HFFc6 (cell line): ENCODE data around the gene FAM131B. TPM values are rescaled to one million over a fixed set of nuclear protein-coding genes. Genes with fewer than 3 reads are reported as not detected.

ENCODE experiments used
- DNase-seq: peaks from one replicate; pipeline ENCODE4 v3.0.0-alpha.2; 2018
- H3K27ac Mint-ChIP-seq: 2 replicates; pipeline ENCODE4 v1.8.0; 2020; ENCODE audit warnings: mild to moderate bottlenecking, mixed read lengths
- H3K27me3 Mint-ChIP-seq: 2 replicates; pipeline ENCODE4 v1.8.0; 2021; ENCODE audit warnings: mild to moderate bottlenecking, moderate library complexity, mixed read lengths; ENCODE audit not compliant: insufficient read depth
- H3K36me3 Mint-ChIP-seq: 2 replicates; pipeline ENCODE4 v1.8.0; 2021; ENCODE audit warnings: low read depth, mixed read lengths
- H3K4me1 Mint-ChIP-seq: 2 replicates; pipeline ENCODE4 v1.8.0; 2020; ENCODE audit warnings: low read depth, mixed read lengths
- H3K4me3 Mint-ChIP-seq: 2 replicates; pipeline ENCODE4 v1.8.0; 2020; ENCODE audit warnings: mild to moderate bottlenecking, moderate library complexity, mixed read lengths
- H3K9me3 Mint-ChIP-seq: 2 replicates; pipeline ENCODE4 v1.8.0; 2020; ENCODE audit warnings: mild to moderate bottlenecking, mixed read lengths
- CTCF ChIP-seq: fragments of 200-600 bp; sonication (generic); IDR thresholded peaks from 2 replicates; pipeline ENCODE4 v1.5.0; 2021; ENCODE audit warnings: antibody characterized with exemption, mild to moderate bottlenecking
- total RNA-seq, 6 experiments: library from RNA; stranded (reverse); fragmentation: NEBNext Ultra II Directional; extraction: Animal tissue kit (Norgen Biotek cat#: 25700); gene quantifications; 2 replicates in 1 of 6; 3 replicates in 5 of 6; pipeline ENCODE4 v1.2.3, GENCODE V29; 2021

FAM131B gene
- total RNA-seq, 6 experiments from 2014 or later, result 0.70 to 1.3 (median 0.98) TPM

DNA sequence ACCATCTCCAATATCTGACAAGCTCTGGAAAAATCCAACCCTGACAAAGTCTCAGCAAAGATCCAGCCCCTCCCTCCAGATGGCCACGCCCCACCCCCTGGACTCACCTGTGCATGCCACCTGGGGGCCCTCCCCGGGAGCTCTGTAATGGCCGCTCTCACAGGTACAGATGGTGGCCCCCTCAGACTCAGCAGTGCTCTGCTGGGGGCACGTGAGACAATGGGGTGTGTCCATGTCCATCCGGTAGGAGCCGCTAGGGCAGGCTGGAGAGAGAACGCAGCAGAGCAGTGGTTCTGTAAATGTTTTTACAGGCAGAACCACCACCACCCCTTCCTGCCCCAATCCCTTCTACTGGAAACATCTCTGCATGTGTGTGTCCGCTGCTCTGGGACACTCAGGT is 36.6 kb upstream of the FAM131B start:
- Mint-ChIP-seq H3K27ac (no peak overlapping the region), H3K27me3 (peaks cover 27% of the 10 kb centered on the region), H3K4me3 (no peak overlapping the region), H3K4me1 (peaks cover 12% of the 10 kb centered on the region), H3K36me3 (no peaks in the 10 kb centered on the region), H3K9me3 (no peaks in the 10 kb centered on the region)
- DNase-seq, result no peak
- TF ChIP-seq CTCF, result no peak

DNA sequence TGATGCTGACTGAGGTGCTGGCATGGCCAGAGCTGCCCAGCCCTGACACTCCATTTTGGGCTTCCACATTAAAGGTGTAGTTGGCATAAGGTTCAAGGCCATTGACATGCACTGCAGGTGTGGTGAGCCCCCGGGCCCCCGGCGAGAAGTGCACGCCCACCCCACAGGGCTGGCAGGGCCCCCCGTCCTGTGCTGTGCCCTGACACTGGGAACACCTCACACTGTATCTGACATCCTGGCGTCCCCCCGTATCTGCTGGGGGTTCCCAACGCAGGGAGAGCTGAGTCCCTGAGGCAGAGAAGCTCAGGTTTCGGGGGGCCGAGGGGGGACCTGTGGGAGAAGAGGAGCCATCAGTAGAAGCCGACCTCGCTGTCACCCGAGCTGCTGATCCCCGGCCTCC is 36.1 kb upstream of the FAM131B start:
- H3K4me3 Mint-ChIP-seq, result no peak overlapping the region
- no peak for DNase-seq
- peaks cover 29% of the 10 kb centered on the region for H3K27me3 Mint-ChIP-seq
- peaks cover 4% of the 10 kb centered on the region; the same call in 1 of the 2 replicates for H3K9me3 Mint-ChIP-seq
- no peak for TF ChIP-seq CTCF
- H3K36me3 Mint-ChIP-seq, result no peaks in the 10 kb centered on the region
- peaks cover 12% of the 10 kb centered on the region for H3K4me1 Mint-ChIP-seq
- H3K27ac Mint-ChIP-seq, result no peak overlapping the region

DNA sequence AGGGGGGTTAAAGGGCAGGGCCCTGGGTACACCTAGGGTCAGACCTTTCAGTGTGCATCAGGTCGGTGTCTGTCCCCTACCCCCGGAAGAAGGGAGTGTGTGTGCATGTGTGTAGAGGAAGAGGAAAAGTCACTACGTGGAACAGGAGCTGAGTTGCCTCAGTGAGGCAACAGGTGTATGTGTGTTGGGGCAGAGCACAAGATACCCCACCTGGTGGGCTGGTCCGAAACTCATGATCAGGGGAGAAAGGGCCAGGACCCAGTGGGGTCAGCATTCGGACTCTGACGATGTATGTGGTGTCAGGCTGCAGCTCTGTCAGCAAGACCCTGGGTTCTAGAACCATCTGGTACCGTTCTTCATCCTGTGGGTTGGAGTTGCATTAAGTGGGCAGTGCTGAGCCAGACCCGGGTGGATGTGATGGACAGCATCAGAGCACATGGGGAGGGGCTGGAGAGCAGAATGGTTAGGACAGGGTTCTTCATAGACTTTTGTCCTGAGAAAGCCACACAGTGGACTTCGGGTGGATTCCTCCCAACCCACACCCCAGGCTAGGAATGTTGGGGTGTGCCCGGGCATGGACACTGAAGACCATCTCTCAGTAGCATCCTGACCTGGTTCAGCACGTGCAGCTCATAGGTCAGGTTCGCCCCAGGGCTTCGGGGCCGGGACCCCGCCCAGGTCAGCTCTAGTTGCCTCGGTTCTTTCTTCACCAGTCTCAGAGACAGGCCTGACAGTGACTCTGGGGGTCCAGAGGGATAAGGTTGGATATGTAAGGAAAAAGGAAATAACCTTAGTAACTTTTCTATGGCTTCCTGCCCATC is 35.4 kb upstream of the FAM131B start:
- Mint-ChIP-seq H3K4me3 (no peak overlapping the region; the same call in 1 of the 2 replicates), H3K36me3 (peaks cover 3% of the 10 kb centered on the region; the same call in 1 of the 2 replicates), H3K4me1 (peaks cover 18% of the 10 kb centered on the region), H3K27ac (no peak overlapping the region), H3K9me3 (peaks cover 5% of the 10 kb centered on the region; the same call in 1 of the 2 replicates), H3K27me3 (peaks cover 29% of the 10 kb centered on the region)
- TF ChIP-seq CTCF, result no peak
- no peak for DNase-seq

- peaks cover 13% of the 10 kb centered on the region for H3K36me3 Mint-ChIP-seq
- no peak overlapping the region; the same call in 1 of the 2 replicates for H3K4me3 Mint-ChIP-seq
- no peak for TF ChIP-seq CTCF
- peaks cover 5% of the 10 kb centered on the region; the same call in 1 of the 2 replicates for H3K9me3 Mint-ChIP-seq
- no peak for DNase-seq
- H3K27me3 Mint-ChIP-seq, result peaks cover 31% of the 10 kb centered on the region
- H3K27ac Mint-ChIP-seq, result no peak overlapping the region; the same call in 1 of the 2 replicates
- peaks cover 28% of the 10 kb centered on the region for H3K4me1 Mint-ChIP-seq
Observed at GRCh38 chr7:143396625-143397556, 34.4 kb upstream of the FAM131B start.

DNA sequence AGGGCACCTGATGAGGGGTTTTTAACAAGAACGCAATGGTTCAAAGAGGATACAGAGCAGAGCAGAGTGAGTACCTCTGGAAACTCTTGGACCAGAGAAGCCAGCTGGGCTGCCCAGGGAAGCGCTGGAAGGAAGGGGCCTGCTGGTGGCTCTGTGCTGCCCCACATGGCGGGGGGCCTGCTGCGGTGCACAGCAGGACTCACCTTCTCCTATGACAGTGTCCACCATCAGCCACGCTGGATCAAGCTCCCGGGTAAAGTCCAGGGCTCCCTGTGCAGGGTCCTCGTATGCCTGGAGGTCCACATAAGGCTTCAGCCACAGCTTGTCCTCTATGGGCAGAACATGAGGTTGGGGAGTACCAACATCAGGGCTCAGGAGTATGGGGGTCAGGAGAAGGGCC is 33.7 kb upstream of the FAM131B start:
- Mint-ChIP-seq H3K9me3 (peaks cover 5% of the 10 kb centered on the region; the same call in 1 of the 2 replicates), H3K27me3 (peaks cover 27% of the 10 kb centered on the region), H3K36me3 (peaks cover 14% of the 10 kb centered on the region), H3K27ac (0 out of 2 replicates have a peak overlapping the region, but pooled peaks have one; percentile 18), H3K4me1 (peaks cover 35% of the 10 kb centered on the region), H3K4me3 (no peak overlapping the region)
- TF ChIP-seq CTCF, result no peak
- DNase-seq, result no peak
